ENCODE measurements around the gene ATP11A.

DNA sequence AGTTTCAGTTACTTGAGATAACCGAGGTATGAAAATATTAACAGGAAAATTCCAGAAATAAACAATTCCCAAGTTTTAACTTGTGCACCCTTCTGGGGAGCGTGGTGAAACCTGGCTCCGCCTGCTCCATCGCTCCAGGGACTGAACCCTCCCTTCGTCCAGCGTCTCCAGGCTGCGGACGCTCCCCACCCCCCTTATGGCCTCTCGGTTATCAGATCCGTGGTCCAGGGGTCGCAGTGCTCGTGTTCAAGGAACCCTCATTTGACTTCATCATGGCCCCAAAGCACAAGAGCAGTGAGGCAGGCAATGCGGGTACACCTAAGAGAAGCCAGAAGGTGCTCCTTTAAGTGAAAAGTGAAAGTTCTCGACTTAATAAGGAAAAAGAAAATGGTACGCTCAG is 71.1 kb downstream of the ATP11A start:
- TF ChIP-seq EP300 (IDR thresholded peaks at IDR 0.05) (no peak), POLR2A (IDR thresholded peaks at IDR 0.05) (no peak)
- TF ChIP-seq, protein P1, sequence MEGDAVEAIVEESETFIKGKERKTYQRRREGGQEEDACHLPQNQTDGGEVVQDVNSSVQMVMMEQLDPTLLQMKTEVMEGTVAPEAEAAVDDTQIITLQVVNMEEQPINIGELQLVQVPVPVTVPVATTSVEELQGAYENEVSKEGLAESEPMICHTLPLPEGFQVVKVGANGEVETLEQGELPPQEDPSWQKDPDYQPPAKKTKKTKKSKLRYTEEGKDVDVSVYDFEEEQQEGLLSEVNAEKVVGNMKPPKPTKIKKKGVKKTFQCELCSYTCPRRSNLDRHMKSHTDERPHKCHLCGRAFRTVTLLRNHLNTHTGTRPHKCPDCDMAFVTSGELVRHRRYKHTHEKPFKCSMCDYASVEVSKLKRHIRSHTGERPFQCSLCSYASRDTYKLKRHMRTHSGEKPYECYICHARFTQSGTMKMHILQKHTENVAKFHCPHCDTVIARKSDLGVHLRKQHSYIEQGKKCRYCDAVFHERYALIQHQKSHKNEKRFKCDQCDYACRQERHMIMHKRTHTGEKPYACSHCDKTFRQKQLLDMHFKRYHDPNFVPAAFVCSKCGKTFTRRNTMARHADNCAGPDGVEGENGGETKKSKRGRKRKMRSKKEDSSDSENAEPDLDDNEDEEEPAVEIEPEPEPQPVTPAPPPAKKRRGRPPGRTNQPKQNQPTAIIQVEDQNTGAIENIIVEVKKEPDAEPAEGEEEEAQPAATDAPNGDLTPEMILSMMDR (IDR thresholded peaks at IDR 0.05), result no peak

All from sigmoid colon (tissue), 4 donors.